NK-92 (cell line): Measurements from ENCODE around the gene SIRPD.

Source experiments
- DNase-seq: peaks from one replicate; lab custom pipeline; 2025; ENCODE audit not compliant: unreplicated experiment; lab: John Stamatoyannopoulos, UW

The SIRPD gene

GRCh38 chr20:1538655-1539054 lies 18.9 kb downstream of the SIRPD start:
- DNase-seq = no peak

GRCh38 chr20:1537731-1538058 lies 19.8 kb downstream of the SIRPD start:
- DNase-seq = no peak

GRCh38 chr20:1536893-1537730 lies 20.4 kb downstream of the SIRPD start:
- DNase-seq = no peak

GRCh38 chr20:1535420-1536175 lies 21.9 kb downstream of the SIRPD start:
- DNase-seq = no peak

GRCh38 chr20:1534526-1534925 lies 23.0 kb downstream of the SIRPD start:
- DNase-seq = no peak

GRCh38 chr20:1533059-1533458 lies 24.4 kb downstream of the SIRPD start:
- no peak for DNase-seq

GRCh38 chr20:1528811-1529210 lies 28.7 kb downstream of the SIRPD start:
- DNase-seq = no peak

- no peak for DNase-seq
Measured at GRCh38 chr20:1527923-1528322, 29.6 kb downstream of the SIRPD start.

GRCh38 chr20:1526896-1527295 lies 30.6 kb downstream of the SIRPD start:
- no peak for DNase-seq

- DNase-seq = no peak
Measured at GRCh38 chr20:1526310-1526709, 31.2 kb downstream of the SIRPD start.

GRCh38 chr20:1524004-1524403 lies 33.5 kb downstream of the SIRPD start:
- no peak for DNase-seq

- no peak for DNase-seq
Measured at GRCh38 chr20:1517010-1517409, 40.5 kb downstream of the SIRPD start.

- DNase-seq = no peak
Measured at GRCh38 chr20:1513801-1514200, 43.7 kb downstream of the SIRPD start.

- DNase-seq = no peak
Measured at GRCh38 chr20:1509237-1509636, 48.3 kb downstream of the SIRPD start.

GRCh38 chr20:1508574-1508973 lies 48.9 kb downstream of the SIRPD start:
- DNase-seq = no peak

- no peak for DNase-seq
Measured at GRCh38 chr20:1507276-1507675, 50.2 kb downstream of the SIRPD start.

- DNase-seq = no peak
Measured at GRCh38 chr20:1505871-1506270, 51.6 kb downstream of the SIRPD start.

- no peak for DNase-seq
Measured at GRCh38 chr20:1505361-1505760, 52.1 kb downstream of the SIRPD start.

GRCh38 chr20:1503564-1504227 lies 53.8 kb downstream of the SIRPD start:
- no peak for DNase-seq

GRCh38 chr20:1500496-1500895 lies 57.0 kb downstream of the SIRPD start:
- no peak for DNase-seq

GRCh38 chr20:1499528-1500420 lies 57.7 kb downstream of the SIRPD start:
- no peak for DNase-seq
